DND-41 (cell line): ENCODE results near the gene BTBD17.

Experiments
- ATAC-seq: fragments of 200-7000 bp; cut with Tn5 transposase; 3 replicates; pipeline ENCODE4 v1.9.1; 2021; ENCODE audit warnings: low read depth; ENCODE audit not compliant: insufficient read depth
- DNase-seq: peaks from one replicate; pipeline ENCODE4 v3.0.0-alpha.2; 2020
- H2AFZ ChIP-seq: 2 replicates; pipeline ENCODE4 v1.6.0; 2012; ENCODE audit warnings: low read depth, low read length
- H3K27ac ChIP-seq: 2 replicates; pipeline ENCODE4 v1.5.1; 2012; ENCODE audit warnings: low read length, inconsistent platforms
- H3K27me3 ChIP-seq: fragments of 200-600 bp; sonication (generic); 2 replicates; pipeline ENCODE4 v1.6.0; 2012; ENCODE audit warnings: low read length, mild to moderate bottlenecking, inconsistent platforms; ENCODE audit not compliant: insufficient read depth, poor library complexity
- H3K36me3 ChIP-seq: 2 replicates; pipeline ENCODE4 v1.5.1; 2012; ENCODE audit warnings: low read length, inconsistent platforms; ENCODE audit not compliant: insufficient read depth
- H3K4me1 ChIP-seq: 2 replicates; pipeline ENCODE4 v1.5.1; 2012; ENCODE audit warnings: mild to moderate bottlenecking, low read length; ENCODE audit not compliant: insufficient read depth
- H3K4me2 ChIP-seq: 2 replicates; pipeline ENCODE4 v1.6.0; 2012; ENCODE audit warnings: mild to moderate bottlenecking, moderate library complexity, low read length, inconsistent platforms; ENCODE audit not compliant: insufficient read depth
- H3K4me3 ChIP-seq, 2 experiments: fragments of 200-600 bp in 1 of 2; shearing (Covaris generic) in 1 of 2; 2 replicates each; pipeline ENCODE4 v1.5.1; 2012 to 2016; ENCODE audit warnings: inconsistent platforms in 2 of 2, low read length in 2 of 2, mild to moderate bottlenecking in 2 of 2, low read depth in 1 of 2, moderate library complexity in 1 of 2
- H3K79me2 ChIP-seq: 2 replicates; pipeline ENCODE4 v1.6.0; 2012; ENCODE audit warnings: low read length, inconsistent platforms; ENCODE audit not compliant: insufficient read depth
- H3K9ac ChIP-seq: 2 replicates; pipeline ENCODE4 v1.6.0; 2012; ENCODE audit warnings: low read depth, mild to moderate bottlenecking, inconsistent platforms, low read length, moderate library complexity
- H3K9me3 ChIP-seq: 2 replicates; pipeline ENCODE4 v1.5.1; 2012; ENCODE audit warnings: low read length, moderate library complexity, mild to moderate bottlenecking, inconsistent platforms; ENCODE audit not compliant: insufficient read depth, severe bottlenecking
- H4K20me1 ChIP-seq: 2 replicates; pipeline ENCODE4 v1.6.0; 2012; ENCODE audit warnings: low read length; ENCODE audit not compliant: insufficient read depth
- CTCF ChIP-seq: IDR thresholded peaks from 2 replicates; pipeline ENCODE4 v1.5.1; 2012; ENCODE audit warnings: borderline replicate concordance, low read length, moderate library complexity, mild to moderate bottlenecking; ENCODE audit not compliant: poor library complexity, severe bottlenecking; ENCODE audit errors: extremely low read depth
- EZH2 ChIP-seq: IDR thresholded peaks from 3 replicates; pipeline ENCODE4 v1.6.1; 2012; ENCODE audit warnings: borderline replicate concordance, low read depth, mild to moderate bottlenecking, moderate library complexity, low read length, inconsistent platforms; ENCODE audit not compliant: severe bottlenecking

The BTBD17 gene

DNA sequence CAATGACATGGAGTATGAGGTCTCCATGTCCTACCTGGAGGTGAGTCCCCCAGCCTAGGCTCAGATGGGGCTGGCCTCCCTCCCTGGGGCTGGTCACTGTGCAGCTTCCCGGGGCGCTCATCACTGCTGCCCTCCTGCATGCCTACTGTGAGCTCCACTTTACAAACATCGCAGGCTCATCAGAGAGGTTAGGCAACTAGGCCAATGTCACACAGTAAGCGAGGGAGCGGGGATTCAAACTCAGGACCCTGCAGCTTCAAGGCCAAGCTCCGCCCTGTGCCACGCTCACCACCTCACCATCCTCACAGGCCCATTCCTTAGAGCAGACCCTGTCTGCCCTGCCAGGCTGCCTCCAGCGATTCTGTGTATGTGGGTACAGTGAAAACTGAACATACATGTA is 18.5 kb downstream of the BTBD17 start:
- Histone ChIP-seq H3K36me3 (no peaks in the 10 kb centered on the region), H3K4me3 (no peak overlapping the region), H3K27ac (no peak overlapping the region), H3K27me3 (peaks cover 4% of the 10 kb centered on the region), H3K9me3 (no peaks in the 10 kb centered on the region), H4K20me1 (peaks cover 8% of the 10 kb centered on the region; the same call in 1 of the 2 replicates), H2AFZ (no peak overlapping the region), H3K9ac (no peak overlapping the region), H3K79me2 (no peaks in the 10 kb centered on the region), H3K4me2 (no peak overlapping the region), H3K4me1 (no peaks in the 10 kb centered on the region)
- ATAC-seq: no peak
- TF ChIP-seq CTCF (no peak), EZH2 (no peak)
- DNase-seq: no peak

DNA sequence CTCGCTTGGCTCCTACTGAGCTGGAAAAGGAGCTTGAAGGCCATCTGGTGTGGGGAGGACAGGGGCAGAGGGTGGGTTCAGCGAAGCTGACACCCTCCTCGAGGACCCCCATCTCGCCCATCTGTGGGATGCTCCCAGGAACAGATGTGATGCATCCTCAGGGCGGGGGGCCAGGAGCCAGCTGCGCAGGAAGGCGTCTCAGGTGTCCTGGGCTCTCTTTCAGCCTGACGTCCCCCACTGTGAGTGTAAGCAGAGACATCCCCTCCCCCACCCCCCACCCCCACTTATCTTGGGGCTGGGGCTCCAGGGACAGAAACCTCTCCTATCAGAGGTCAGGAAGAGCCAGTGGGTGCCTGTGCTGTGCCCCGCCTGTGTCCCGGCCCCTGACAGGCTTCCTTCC is 19.4 kb downstream of the BTBD17 start:
- no peak overlapping the region for H3K27ac ChIP-seq
- no peak overlapping the region for H3K4me2 ChIP-seq

GRCh38 chr17:74340470-74341023 is 21.1 kb downstream of the BTBD17 start:
- no peaks in the 10 kb centered on the region for H3K79me2 ChIP-seq
- DNase-seq: no peak
- H3K4me1 ChIP-seq: no peaks in the 10 kb centered on the region

More for the DNA sequence above, 19.4 kb downstream of the BTBD17 start:
- Histone ChIP-seq H3K4me1 (no peaks in the 10 kb centered on the region), H3K9ac (no peak overlapping the region), H3K79me2 (no peaks in the 10 kb centered on the region), H3K4me3 (no peak overlapping the region), H3K9me3 (no peaks in the 10 kb centered on the region), H2AFZ (no peak overlapping the region), H3K27me3 (peaks cover 4% of the 10 kb centered on the region), H4K20me1 (peaks cover 8% of the 10 kb centered on the region; the same call in 1 of the 2 replicates), H3K36me3 (no peaks in the 10 kb centered on the region)
- no peak for ATAC-seq
- TF ChIP-seq CTCF (no peak), EZH2 (no peak)
- DNase-seq: no peak

More at GRCh38 chr17:74340470-74341023, 21.1 kb downstream of the BTBD17 start:
- Histone ChIP-seq H3K9ac (no peak overlapping the region), H4K20me1 (peaks cover 8% of the 10 kb centered on the region; the same call in 1 of the 2 replicates), H3K27me3 (peaks cover 3% of the 10 kb centered on the region), H2AFZ (no peak overlapping the region), H3K36me3 (no peaks in the 10 kb centered on the region), H3K9me3 (no peaks in the 10 kb centered on the region), H3K4me2 (no peak overlapping the region), H3K4me3 (no peak overlapping the region), H3K27ac (no peak overlapping the region)
- TF ChIP-seq CTCF (no peak), EZH2 (no peak)
- ATAC-seq: no peak
